GM19397 (cell line): ENCODE measurements around the gene SMARCAD1.

Source experiments
- ATAC-seq: cut with Tn5 transposase; IDR thresholded peaks from one replicate; pipeline ENCODE4 v1.9.1; 2021; ENCODE audit warnings: mild to moderate bottlenecking, moderate library complexity; ENCODE audit not compliant: unreplicated experiment

Gene SMARCAD1

DNA sequence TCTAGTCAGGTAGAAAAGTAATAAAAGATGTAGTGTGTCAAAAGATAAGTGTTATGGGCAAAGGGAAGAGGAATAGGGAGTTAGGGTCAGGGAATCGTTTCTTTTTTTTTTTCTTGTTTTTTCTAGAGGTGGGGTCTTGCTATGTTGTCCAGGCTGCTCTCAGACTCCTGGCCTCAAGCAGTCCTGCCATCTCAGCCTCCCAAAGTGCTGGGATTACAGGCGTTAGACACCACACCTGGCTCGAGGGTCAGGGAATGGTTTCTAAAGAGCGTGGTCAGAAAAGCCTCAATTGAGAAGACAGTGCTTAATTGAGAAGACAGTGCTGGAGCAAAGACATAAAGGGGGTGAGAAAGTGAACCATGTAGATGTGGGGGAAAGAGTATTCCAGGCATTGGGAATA lies 19.1 kb downstream of the SMARCAD1 start:
- no peak for ATAC-seq

DNA sequence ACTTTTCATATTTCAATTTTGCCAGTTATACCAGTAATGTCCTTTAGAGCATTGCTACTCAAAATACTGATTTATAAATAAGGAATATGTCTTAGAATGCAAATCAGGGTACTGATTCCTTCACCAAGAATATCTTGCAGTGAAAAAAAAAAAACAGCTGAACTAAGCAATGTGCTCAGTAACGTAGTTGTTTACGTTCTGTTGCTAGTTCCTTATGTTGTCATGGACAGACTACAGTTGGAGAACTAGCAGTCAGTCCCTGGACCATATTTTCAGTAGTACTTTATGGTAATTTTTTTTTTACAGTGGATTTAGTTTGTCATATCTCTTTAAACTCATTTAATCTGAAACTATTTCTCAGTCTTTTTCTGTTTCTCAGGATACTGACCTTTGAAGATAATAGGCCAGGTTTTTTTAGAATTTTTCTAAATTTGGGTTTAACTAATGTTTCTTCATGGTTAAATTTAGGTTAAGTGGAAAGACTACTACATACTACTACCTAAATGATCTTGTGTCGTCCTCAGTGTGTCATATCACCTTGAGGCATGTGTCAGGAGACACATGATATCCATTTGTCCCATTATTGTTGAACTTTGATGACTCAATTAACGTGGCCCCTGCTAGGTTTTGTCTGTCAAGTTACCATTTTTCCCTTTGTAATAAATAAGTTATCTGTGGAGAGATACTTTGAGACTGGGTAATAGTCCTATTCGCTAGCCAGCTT lies 21.0 kb downstream of the SMARCAD1 start:
- no peak for ATAC-seq

DNA sequence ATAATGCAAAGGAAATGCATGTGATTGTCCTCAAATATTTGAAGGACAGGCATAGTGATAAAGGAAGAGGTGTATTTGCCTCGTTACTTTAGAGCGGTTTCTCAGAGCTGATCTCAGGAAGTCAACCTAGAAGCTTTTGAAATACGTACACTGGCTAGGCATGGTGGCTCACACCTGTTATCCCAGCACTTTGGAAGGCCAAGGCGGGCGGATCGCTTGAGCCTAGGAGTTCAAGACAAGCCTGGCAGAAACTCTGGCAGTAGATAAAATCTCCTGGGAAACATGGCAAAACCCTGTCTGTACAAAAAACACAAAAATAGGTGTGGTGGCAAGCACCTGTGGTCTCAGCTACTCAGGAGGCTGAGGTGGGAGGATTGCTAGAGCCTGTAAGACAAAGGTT lies 24.9 kb downstream of the SMARCAD1 start:
- no peak for ATAC-seq

DNA sequence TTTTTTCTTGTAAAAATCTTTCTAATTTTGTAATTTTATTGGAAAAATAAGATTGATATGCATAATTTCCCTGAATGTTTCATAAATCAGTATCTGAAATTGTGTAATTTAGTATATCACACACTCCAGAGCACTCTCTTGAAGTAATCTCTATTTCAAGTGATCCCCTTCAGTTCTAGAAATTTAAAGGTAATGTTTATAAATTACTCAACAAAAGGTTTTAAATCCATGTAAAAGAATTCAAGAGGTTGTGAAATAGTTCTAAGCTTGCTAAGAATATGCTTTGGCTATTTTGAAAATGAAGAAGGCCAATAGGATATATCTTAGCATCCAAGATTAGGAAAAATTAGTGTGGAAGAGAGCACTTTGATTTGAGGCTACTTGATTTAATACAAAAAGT lies 28.2 kb downstream of the SMARCAD1 start:
- ATAC-seq: no peak

DNA sequence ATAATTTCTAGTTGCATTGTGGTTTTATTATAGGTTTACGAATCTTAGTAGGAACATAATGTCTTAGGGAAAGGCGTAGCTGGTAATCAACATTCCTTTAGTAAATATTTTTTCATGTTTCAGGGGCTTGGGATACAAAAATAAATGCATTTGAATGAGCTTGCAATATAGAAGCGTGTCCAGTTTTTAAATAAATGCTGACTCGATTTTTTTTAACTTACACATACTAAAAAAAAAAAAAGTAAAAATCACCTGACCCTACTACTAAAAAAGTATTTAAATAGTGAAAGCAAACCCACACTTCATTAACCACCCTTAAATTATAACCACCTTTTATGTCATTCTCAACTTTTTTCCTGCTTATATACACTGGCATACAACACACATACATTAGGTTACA lies 29.6 kb downstream of the SMARCAD1 start:
- ATAC-seq: no peak

DNA sequence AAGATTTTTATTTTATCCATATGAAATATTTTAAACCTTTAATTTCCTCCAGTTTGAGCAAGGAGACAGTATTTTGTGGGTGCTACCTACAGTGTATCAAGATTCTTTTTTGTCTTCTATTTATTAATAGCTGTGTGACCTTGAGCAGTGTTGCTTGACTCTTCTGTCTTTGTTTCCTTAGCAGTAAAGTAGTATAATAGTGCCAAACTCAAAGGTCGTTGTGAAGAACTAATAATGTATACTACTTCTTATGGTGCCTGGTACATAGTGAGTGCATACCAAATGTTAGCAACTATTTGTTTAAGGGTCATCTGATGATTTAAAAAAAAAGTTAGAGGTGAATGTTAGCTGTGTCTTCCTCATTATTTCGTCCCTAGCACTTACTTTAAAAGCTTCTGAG lies 30.5 kb downstream of the SMARCAD1 start:
- ATAC-seq: no peak

DNA sequence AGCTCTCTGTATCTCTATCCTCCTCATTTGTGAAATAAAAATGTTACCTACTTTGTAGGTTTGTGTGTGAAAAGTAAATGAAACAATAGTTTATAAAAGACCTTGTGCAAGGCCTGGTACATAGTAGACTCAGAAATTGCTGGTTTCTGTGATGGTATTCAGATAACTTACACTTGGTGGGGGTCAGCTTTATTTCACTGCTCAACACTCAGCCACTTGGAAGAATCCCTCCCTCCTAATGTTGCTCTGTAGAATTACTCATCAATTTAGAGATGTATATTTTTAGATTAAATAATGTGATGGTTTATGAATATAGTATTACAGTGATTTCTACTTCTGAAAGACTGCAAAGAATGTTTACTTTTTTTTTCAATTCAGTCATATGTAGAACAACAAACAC lies 32.7 kb downstream of the SMARCAD1 start:
- no peak for ATAC-seq

DNA sequence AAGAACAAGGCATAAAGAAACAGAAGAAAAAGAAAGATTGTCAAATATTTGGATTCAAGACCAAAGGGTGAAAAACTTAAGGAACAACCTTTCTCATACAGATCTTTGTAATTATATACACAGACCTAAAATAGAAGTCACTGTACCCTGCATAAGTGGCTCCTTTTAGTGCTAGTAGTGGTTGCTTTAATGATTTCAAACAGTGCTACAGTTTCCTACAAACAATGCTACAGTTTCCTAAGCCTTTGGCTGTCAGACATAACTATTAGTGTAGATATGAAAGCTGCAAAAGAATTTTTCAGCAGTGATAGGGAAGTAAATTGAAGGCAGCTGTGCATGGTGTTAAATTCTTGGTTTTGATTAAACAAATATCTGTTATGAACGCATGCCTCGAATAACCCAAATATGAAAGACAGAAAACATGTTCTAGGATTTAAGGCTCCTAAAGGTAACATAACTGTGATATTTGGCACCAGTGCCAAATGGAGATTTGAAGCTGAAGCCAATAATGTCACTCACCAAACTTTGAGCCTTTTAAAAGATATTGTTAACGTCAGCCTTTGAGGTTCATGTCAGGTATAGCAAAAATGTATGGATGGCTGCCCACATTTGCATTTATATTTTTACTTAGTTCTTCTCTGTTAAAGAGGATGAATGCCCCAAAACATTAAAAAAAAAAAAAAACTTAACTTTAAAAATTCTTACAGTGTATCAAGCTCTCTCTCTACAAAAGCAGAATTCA lies 36.6 kb downstream of the SMARCAD1 start:
- no peak for ATAC-seq

DNA sequence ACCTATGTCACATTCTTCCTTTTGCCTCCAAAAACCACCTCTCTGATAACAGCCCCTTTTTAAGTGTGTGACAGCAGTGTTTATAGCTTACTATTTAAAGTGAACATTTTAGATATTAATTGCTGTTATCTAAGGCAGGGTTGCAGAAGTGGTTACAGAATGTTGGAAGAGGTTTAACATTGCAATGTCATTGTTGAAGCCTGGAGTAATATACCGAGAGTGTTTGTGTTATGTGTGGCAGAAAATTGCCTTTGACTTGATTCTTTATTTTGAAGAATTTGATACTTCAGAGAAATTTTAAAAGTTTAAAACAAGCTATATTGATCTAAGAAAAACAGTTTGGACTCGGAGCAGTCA lies 37.1 kb downstream of the SMARCAD1 start:
- ATAC-seq: no peak

DNA sequence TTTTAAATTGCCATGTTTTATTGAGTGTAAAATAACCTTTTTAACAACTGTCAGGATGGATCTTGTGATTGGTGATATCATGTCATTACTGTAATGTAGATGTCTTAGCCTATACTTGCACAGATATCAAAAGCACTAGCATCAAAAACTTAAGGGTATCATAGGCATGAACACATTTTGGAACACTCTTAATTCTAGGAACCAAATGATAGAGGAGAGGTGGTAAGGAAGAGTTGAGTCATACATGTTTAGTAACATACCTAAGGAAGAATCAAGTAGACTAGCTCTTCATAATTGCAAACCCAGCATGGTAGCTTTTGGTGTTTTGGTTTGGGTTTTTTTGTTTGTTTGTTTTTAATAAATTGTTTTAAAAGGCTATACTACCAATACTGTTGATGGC lies 43.4 kb downstream of the SMARCAD1 start:
- ATAC-seq: no peak

DNA sequence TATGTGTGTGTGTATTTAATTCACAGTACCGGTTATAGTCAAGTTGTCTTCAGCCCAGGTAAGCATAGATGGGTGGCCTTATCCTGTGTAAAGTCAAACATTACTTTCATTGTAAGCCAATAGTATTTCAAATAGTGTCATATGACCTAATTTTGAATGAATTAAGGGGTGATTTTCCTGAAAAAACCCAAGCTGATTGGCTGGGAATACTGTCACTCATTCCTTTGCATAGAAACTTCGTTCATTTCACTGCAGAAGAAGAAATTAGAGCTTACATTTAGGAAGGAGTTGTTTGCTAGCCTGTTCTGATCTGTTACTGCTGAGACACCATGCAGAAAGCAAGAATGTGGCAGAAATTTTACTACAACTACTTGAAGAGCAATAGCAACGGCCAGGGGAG lies 45.4 kb downstream of the SMARCAD1 start:
- ATAC-seq: no peak

DNA sequence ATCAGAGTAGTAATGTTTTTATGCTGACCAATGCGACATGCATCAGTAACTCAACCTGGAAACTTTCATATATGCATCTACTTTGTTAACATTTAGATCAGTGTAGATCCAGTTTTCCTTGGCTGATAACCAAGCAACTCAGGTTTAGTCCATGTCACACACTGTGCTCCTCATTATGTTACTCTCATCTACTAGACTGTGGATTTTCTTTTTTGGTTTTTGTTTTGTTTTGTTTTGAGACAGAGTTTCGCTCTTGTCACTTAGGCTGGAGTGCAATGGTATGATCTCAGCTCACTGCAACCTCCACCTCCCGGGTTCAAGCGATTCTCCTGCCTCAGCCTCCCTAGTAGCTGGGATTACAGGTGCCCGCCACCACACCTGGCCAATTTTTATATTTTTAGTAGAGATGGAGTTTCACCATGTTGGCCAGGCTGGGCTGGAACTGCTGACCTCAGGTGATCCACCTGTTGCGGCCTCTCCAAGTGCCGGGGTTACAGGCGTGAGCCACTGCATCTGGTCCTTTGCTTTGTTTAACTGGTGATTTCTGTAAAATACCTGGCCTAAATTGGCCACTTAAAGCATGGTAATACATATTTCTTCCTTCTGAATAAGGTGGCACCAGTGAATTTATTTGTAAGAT lies 48.6 kb downstream of the SMARCAD1 start:
- no peak for ATAC-seq

DNA sequence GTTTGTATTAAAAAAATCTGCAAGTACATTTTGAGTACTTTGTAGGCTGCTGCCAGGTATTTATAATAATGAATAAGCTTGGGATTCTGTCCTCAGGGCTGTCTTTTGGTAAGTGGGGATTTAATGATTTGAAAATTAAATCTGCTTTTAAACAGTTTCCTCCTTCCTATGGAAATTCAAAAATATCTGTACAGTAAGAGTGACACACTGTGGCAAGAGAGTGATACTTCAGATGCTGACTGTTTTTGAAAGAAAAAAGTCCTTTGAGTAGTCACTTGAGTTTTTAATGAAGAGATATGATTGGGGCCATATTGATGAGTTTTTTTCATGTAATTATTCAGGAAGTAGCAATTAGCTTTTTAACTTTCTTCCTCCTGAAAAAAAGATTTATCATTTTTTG lies 49.2 kb downstream of the SMARCAD1 start:
- ATAC-seq: no peak

DNA sequence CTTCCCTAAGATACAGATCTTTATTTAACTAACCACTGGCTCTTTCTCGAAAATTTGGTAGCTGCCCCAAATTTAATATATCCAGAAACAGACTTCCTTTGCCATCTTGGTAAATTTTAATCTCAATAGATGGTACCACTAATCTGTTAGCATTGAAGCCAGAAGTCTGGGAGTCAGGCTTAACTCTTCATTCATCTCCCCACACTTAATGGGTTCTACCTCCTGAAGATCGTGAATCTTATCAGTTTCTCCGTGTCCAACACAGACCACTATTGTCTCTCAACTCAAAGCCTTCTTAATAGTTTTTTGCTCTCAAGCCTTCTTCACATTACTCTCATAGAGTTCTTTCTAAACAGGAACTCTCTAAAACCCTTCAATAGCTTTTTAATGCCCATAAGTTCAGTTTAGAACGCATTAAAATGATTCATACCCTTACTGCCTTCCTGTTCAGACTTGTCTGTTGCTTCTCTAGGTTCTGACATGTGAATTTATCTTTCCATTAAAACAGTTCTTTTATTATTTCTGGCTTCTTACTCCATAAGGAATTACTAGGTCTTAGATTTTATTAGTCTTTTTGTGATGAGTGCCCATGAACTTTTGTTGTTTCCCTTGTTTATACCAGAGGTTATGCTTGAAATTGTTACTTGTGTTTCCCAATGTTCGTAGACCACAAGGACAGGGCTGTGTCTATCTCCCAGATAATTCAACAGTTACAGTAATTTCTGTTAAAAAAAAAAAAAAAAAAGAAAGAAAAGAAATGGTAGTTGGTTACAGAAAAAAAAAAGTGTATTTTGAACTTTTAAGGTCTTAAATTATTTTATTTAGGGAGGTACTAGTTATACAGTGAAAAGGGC lies 54.7 kb downstream of the SMARCAD1 start:
- ATAC-seq: no peak

DNA sequence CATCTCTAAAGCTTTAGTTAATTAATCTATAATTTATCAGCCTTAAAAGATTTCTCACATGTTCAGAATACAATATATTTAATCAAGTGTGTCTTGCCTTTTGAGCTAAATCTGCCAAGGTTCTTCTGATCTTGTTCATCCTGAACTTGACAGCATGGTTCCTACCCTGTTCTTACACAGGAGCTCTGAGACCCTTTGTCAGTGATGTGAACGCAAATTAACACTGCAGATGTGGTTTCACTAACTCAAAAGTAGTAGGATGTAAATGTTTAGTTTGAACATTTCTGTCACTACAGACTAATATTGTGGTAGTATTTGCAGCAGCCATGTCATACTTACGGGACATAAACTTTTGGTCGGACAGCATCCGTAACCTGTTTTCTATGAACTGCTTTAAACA lies 59.4 kb downstream of the SMARCAD1 start:
- no peak for ATAC-seq

DNA sequence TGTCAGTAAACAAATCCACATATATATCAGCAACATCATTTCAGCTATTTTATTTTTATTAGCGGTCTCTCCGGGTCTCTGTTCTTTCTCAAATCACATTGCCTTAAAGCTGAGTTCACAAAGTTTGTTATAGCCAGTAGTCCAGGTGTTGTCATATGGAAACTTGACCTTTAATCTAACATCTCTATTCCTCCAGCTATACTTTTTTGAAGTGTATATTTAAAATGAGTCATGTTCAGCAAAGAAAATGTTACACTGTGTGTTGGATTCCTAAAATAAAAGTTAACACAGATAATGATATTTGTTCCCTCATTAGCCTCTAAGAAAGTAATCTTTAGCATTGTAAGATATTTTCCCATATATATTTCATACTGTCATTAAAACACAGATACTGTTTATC lies 63.6 kb downstream of the SMARCAD1 start:
- no peak for ATAC-seq

DNA sequence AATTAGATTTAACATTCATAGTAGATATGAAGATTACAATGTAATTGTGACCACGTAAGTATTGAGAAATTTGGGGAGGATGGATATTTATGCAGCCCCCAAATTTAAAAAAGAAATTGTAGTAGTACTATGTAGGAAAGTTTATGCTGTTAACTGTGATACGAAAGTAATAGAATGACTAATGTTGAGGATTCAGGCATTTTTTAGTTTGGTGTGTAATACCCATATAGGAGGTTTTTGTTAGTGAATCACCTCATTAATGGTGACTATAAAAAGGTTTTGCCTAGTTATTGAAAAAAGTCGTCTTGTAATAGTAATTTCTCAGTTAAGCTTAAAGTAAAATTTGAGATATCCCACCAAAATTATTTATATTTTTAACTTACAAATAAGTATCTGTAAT lies 67.2 kb downstream of the SMARCAD1 start:
- no peak for ATAC-seq

DNA sequence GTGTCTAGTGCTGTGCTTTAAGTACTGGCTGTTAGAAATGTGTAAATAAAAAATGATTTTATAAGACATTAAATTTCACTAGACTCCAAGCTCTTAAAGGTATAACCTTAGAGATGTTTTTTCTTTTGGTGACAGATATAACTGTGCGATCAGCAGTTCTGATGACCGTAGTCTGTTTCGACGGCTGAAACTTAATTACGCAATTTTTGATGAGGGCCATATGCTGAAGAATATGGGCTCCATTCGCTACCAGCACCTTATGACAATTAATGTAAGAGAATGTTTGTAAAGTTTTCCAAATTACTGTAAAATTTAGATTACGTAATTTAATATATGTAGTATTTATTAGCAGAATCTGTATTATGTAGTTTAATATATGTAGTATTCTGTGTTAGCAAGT lies 68.5 kb downstream of the SMARCAD1 start:
- no peak for ATAC-seq

DNA sequence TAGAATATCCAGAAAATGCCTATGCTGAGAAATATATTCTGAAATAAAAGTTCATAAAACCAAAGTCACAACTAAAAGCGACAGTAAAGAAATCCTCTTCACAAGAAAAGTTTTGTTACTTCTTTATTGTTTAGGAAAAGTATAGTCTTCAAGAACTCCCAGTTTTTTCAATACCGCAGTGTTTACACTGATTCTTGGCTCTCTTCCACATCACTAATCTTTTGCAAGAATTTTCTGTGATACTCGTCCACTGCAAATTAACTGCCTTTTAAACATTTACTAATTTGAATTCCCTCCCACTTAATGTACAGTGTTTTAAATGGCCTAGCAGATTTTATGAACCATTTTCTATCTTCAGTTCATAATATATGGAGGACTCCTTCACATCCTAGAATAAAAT lies 69.9 kb downstream of the SMARCAD1 start:
- no peak for ATAC-seq

DNA sequence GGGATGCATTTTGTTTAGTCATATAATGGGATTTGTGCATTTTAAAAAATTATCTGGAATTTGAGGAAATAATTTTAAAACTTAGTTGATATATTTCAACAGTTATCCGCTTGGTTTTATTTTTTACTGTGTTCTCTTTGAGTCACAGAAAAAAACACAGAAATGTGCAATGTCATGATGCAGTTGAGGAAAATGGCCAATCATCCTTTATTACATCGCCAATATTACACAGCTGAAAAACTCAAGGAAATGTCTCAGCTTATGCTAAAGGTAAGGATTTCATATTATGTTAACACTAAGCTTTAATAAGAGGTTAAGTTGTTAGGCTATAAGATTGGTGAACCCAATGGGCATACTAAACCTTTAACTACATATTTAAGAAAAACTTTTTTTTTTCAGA lies 71.1 kb downstream of the SMARCAD1 start:
- ATAC-seq: no peak

DNA sequence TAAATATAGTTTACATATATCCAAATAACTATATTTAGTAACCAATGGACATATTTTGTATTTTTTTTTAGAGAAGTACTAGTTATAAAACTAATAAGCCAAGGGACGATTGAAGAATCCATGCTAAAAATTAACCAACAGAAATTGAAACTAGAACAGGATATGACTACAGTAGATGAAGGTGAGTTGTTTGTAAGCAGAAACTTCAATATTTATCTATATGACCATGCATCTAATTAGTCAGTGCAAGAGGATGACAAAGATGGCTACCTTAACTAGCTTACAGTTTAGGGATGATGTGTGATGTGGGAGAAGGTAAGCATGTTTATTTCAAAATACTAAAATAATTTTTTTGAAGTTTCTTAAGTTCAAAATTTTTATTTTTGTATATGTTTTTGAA lies 77.2 kb downstream of the SMARCAD1 start:
- ATAC-seq: no peak
